BJ (cell line): ENCODE data around the gene PATZ1. TPM values are rescaled to one million over a fixed set of nuclear protein-coding genes. Genes with fewer than 3 reads are reported as not detected.

Source experiments
- CTCF ChIA-PET: fragments of 350-600 bp; formaldehyde crosslinking; extraction: SDS; loops from one replicate; lab custom pipeline; 2021; ENCODE audit warnings: antibody characterized with exemption, inconsistent platforms; lab: Yijun Ruan, JAX
- POLR2A ChIA-PET: fragments of 300-600 bp; sonication (Branson Sonifier 250); formaldehyde crosslinking; extraction: SDS; loops from one replicate; lab custom pipeline; 2021; ENCODE audit warnings: antibody characterized with exemption; lab: Charles Lee
- DNase-seq: peaks from one replicate; pipeline ENCODE4 v3.0.0-alpha.2; 2011; ENCODE audit warnings: low read depth
- H3K27me3 ChIP-seq: 2 replicates; pipeline ENCODE4 v1.6.0; 2011; ENCODE audit warnings: low read length; ENCODE audit not compliant: control insufficient read depth, insufficient read depth
- H3K36me3 ChIP-seq: 2 replicates; pipeline ENCODE4 v1.5.1; 2011; ENCODE audit warnings: low read length; ENCODE audit not compliant: control insufficient read depth, insufficient read depth
- H3K4me3 ChIP-seq: 2 replicates; pipeline ENCODE4 v1.5.1; 2011; ENCODE audit warnings: low read depth, mild to moderate bottlenecking, control low read depth, low read length
- polyA plus RNA-seq: library from polyadenylated mRNA; depleted of rRNA; stranded (reverse); fragments of >200 nt; gene quantifications from 2 replicates; pipeline ENCODE4 v1.2.3, GENCODE V29; 2011
- TF ChIP-seq, protein P1 (sequence below): IDR thresholded peaks from 2 replicates; pipeline ENCODE4 v1.5.1; 2011; ENCODE audit warnings: low read depth, mild to moderate bottlenecking, control low read depth, inconsistent platforms, low read length, moderate library complexity; ENCODE audit not compliant: insufficient read depth

Gene PATZ1
- polyA plus RNA-seq, 1 experiment: 10.1 TPM

DNA sequence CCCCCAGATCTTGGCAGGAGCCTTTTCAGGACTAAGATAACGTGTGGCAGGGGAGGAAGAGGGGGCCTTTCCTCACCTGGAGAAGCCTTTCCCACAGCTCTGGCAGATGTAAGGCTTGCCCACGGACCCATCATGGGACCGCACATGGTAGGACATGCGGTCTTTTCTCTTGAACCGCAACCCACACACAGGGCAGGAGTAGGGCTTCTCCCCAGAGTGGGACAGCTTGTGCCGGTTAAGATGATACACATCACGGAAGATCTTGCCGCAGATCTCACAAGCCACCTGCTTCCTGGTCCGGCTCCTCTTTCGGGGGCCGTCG, 1.9 kb downstream of the PATZ1 start:
- POLR2A ChIA-PET: interaction anchor here (1.2 kb wide), 1 partner anchor 55 kb away, joined by 4 read pairs; the partner anchor contains the start of gene DRG1
- CTCF ChIA-PET: interaction anchor here (1.2 to 1.7 kb wide), 4 partner anchors 11 to 57 kb away, joined by 4 to 5 read pairs (median 4); partner anchors contain the start of gene DRG1
- peaks cover 5% of the 10 kb centered on the region; the same call in 1 of the 2 replicates for H3K36me3 ChIP-seq
- no peak for DNase-seq
- TF ChIP-seq, protein P1, sequence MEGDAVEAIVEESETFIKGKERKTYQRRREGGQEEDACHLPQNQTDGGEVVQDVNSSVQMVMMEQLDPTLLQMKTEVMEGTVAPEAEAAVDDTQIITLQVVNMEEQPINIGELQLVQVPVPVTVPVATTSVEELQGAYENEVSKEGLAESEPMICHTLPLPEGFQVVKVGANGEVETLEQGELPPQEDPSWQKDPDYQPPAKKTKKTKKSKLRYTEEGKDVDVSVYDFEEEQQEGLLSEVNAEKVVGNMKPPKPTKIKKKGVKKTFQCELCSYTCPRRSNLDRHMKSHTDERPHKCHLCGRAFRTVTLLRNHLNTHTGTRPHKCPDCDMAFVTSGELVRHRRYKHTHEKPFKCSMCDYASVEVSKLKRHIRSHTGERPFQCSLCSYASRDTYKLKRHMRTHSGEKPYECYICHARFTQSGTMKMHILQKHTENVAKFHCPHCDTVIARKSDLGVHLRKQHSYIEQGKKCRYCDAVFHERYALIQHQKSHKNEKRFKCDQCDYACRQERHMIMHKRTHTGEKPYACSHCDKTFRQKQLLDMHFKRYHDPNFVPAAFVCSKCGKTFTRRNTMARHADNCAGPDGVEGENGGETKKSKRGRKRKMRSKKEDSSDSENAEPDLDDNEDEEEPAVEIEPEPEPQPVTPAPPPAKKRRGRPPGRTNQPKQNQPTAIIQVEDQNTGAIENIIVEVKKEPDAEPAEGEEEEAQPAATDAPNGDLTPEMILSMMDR: no peak
- H3K4me3 ChIP-seq: no peak overlapping the region; the same call in 1 of the 2 replicates
- H3K27me3 ChIP-seq: no peaks in the 10 kb centered on the region

DNA sequence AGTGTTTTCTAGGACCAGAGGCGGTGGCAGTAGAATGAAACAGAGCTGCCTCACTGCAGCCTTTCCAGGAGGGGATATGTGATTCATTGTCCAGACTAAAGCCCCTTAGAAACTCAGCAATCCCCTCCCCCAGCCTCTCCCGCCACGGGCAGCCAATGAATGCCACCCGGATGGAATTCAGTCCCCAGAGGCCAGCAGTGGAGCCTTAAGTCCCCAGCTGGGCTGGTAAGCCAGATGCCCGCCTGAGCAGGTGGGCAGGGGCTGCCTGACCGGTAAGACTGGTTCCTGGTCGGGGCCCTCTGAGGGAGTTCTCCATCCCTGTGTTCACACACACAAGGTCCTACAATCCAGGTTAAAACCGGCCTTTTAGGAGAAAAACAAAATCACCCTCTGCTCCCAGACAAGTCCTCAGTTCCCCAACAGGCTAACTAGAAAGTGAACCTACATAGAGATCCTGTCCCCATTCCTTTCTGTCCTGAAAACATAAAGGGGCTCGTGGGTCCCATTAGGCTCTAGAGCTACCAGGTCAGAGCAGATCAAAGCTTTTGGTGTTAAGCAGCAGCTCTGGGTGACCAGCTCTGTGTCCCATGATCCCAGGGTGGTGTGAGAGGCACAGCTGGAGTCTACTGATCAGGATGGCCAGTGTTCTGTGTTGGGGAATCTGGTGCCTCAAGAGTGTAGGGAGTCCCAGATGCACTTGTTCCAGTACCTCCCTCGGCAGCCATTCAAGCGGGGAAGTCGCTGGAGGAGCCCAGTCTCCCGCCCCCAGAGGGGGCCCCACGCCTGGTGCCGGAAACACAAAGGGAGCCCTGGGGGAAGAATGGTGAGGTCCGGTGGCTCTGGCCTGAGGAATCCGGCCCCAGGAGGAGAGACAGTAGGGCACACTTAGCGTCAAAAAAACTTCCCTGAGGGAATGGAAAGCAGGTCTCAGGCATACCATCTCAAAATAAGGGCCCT, 2.6 kb downstream of the PATZ1 start:
- H3K4me3 ChIP-seq: no peak overlapping the region; the same call in 1 of the 2 replicates
- peaks cover 5% of the 10 kb centered on the region; the same call in 1 of the 2 replicates for H3K36me3 ChIP-seq
- ChIA-PET CTCF (interaction anchor here (1.3 to 1.7 kb wide), 3 partner anchors 10 to 58 kb away, joined by 4 to 5 read pairs (median 4); no protein-coding TSS in a partner anchor), POLR2A (no interaction called here)
- DNase-seq: no peak
- H3K27me3 ChIP-seq: no peaks in the 10 kb centered on the region
- TF ChIP-seq, protein P1: no peak

DNA sequence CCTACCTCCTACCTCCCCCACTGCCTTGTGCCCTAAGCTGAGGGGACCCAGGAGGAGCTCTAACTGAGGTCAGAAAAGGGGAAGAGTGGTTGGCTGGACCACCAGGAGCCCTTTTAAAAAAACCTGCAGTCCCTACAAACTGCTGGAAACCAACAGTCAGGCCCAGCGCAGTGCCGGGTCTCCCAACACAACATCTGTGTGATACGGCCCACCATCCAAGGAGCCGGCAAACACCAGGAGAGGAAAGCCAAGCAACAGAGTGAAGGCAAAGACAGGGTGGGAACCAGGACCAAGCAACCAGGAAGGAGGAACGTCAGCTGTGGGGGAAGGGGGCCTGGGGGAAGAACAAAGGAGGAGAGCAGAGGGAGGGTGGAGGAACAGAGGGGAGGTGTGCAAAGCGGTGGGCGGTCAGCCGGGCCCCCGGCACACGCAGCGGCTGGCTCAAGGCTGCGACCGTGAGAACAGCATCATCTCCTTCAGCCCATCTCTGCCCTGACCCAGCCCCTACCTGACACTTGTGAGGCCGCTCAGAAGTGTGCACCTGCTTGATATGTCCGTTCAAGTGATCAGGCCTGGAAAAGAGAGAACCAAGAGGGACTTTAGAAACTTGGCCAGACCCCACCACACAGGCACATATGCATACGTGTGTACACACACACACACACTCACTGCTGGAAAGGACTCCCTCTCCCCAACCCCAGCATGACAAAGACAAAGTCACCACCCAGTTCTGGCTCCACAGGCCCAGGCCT, 3.6 kb downstream of the PATZ1 start:
- Histone ChIP-seq H3K36me3 (peaks cover 5% of the 10 kb centered on the region; the same call in 1 of the 2 replicates), H3K27me3 (no peaks in the 10 kb centered on the region), H3K4me3 (no peak overlapping the region)
- no peak for DNase-seq
- ChIA-PET CTCF (interaction anchor here (1.3 kb wide), 1 partner anchor 9 kb away, joined by 4 read pairs; no protein-coding TSS in a partner anchor), POLR2A (no interaction called here)
- TF ChIP-seq, protein P1: no peak

DNA sequence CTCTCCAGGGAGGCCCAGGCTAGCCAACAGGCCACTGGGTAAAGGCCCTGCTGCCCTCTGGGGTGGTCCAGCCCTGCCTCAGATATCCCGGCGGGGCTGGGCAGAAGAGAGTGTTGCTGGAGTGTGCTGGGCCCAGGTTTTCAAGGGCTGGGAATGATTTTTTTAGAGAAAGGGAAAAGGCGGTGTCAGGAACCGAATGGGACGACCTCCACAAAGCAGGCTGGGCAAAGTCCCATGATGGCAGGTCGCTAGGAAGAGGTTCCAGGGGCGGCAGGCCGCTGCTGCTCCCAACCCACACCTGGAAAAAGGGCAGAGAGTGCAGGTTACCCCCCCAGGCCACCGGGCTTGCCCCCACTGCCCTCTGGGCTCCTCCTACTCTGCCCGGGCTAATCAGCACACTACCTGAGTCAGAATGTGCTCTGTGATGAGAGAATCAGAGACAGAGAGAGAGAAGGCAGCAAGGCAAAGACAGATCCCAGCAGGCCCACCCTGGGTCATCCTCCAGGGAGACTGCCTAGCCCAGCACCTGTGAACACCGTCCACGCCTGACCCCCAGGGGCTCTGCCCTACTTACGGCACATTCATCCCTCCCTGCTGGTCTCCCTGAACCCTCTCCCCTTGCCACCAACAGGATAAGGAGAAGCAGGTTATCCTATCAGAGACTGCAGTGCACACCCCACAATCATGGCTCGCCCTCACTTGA, 4.6 kb downstream of the PATZ1 start:
- POLR2A ChIA-PET: no interaction called here
- no peak for DNase-seq
- Histone ChIP-seq H3K27me3 (no peaks in the 10 kb centered on the region), H3K36me3 (peaks cover 5% of the 10 kb centered on the region; the same call in 1 of the 2 replicates), H3K4me3 (no peak overlapping the region)
- CTCF ChIA-PET: no interaction called here
- TF ChIP-seq, protein P1: no peak
